NCI-H1436 treated with DMSO at 0.1 percent for 48 hours (cell line): Measurements from ENCODE around the gene OR1F1.
A peak's percentile ranks its signal among the peaks of the same experiment; 100 is the strongest.
"Not testable (repeated sequence)": the region's sequence is repeated elsewhere in the genome, so short reads cannot be mapped to it uniquely, and the experiment has no call there.

Experiments used
- DNase-seq: peaks from one replicate; lab custom pipeline; 2025; lab: John Stamatoyannopoulos, UW

Gene OR1F1

DNA sequence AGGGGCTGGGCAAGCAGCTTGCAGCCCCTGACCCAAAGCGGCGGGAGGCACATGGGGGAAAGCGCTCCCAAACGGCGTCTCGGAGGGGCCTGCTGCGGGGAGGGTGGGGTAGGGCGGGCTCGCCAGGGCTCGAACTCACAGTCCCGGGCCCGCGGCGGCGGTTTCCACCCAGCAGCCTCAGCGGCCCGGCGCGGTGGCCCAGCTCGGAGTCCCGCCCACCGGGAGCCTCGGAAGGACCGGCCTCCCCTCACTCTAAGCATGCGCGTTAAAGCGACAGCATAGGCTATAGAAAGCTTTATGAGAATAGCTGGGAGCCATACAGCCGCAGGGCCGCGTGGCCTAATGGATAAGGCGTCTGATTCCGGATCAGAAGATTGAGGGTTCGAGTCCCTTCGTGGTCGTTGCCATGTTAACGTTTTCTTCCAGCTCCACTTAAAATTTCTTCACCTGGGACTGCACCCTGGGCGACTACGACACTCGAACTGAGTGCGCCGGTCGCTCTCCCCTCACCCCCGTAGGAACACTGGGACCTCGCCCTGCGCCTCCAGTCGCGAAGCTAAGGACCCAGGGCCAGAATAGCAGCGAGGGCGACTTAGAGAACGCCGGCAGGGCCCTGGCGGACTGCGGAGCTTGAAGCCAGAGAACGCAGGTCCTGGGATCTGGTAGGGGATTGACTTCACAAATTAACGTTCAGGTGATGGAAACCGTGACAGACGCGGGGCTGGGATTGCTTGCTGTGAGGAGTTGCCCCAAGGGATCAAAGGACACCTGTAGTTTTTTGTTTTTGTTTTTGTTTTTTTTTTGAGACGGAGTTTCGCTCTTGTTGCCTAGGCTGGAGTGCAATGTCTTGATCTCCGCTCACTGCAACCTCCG lies 37.4 kb upstream of the OR1F1 start:
- DNase-seq: peak; percentile 74

DNA sequence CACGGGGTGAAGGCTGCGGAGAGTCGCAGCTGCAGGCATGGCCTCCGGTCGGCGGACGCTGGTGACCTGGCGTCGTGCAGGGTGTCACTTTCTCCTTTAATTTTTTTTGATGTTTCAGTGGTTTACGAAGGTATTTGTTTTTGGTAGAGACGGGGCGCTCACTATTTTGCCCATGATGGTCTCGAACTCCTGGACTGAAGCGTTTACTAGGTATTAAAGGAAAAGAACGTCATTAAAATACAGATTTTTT lies 36.1 kb upstream of the OR1F1 start:
- DNase-seq: no peak

- peak; percentile 71 for DNase-seq
Observed at GRCh38 chr16:3152277-3152990, 35.6 kb upstream of the OR1F1 start.

GRCh38 chr16:3152991-3153368 lies 35.0 kb upstream of the OR1F1 start:
- DNase-seq: no peak

- no peak for DNase-seq
Observed at GRCh38 chr16:3155181-3155580, 32.8 kb upstream of the OR1F1 start.

DNA sequence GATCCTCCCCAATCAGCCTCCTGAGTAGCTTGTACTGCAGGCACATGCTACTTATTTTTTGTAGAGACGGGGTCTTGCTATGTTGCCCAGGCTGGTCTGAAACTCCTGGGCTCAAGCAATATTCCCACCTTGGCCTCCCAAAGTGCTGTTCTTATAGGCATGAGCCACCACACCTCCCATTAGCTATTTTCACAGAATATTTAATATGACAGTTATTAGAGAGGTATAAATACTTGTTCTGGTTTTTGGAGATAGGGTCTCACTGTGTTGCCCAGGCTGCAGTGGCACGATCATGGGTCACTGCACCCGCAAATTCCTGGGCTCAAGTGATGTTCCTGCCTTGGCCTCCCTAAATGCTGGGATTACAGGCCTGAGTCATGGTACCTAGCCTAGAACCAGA lies 32.0 kb upstream of the OR1F1 start:
- DNase-seq: no peak

DNA sequence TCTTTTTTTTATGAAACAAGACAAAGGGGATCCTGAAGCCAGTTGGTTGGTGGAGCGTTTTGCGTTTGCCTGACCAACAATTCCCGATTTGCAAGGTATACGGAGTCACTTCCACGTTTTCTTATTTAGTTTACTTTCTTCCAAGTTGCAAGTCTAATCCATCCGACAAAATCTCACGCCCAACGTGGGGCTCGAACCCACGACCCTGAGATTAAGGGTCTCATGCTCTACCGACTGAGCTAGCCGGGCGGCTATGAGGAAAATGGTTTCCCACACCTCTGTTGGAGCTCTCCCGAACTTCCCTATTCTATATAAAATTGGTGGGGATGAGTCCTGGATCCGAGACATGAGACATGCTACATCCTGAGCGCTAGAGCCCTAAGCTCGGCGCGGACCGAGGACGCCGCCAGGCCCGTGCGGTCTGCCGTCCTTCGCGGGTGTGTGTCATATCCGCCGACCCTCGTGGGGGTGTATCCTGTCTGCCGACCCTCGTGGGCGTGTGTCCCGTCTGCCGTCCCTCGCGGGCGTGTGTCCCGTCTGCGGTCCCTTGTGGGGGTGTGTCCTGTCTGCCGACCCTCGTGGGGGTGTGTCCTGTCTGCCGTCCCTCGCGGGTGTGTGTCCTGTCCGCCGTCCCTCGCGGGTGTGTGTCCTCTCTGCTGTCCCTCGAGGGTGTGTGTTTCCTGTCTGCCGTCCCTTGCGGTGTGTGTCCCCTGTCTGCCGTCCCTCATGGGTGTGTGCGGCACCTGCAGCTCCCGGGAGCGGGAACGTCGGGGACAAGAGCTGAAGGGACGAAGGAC lies 30.6 kb upstream of the OR1F1 start:
- DNase-seq: peak; percentile 51

- no peak for DNase-seq
Observed at GRCh38 chr16:3158026-3158509, 29.9 kb upstream of the OR1F1 start.

DNA sequence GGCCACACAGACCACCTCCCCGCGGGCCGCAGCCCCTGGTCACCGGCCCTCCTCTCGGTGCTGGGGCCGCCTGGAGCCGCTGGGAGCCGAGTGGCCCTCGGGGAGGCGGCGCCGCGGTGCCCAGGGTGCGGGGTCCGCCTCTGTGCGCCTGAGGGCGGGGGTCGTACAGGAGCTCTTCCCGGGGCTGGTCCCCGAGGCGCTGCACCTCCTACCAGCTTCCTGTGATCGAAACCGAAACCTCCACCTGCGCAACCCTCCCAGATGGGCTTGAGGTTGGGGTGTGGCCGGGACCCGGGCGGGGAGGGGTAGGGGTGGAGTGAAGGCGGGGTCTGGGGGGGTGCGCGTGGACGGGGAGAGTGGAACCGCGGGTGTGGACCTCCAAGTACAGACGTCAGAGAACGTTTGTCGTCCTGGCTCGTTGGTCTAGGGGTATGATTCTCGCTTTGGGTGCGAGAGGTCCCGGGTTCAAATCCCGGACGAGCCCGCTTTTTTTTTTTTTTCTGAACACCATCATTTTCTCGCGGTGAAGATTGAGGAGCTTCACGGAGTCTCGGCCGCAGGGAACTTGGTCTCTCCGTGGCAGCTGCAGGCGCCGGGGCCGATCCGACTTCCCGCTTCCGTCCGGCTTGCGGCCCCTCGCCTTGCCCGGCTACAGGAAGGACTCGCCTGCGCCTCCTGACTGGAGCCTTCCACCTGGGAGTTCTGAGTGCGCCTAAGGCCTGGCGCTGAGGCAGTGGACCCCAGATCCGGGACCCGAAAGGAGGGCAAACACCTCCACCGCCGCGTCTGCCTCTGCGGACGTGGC lies 29.3 kb upstream of the OR1F1 start:
- peak; percentile 21 for DNase-seq

- DNase-seq: no peak
Observed at GRCh38 chr16:3161235-3162018, 26.6 kb upstream of the OR1F1 start.

- DNase-seq: no peak
Observed at GRCh38 chr16:3164121-3164991, 23.6 kb upstream of the OR1F1 start.

- no peak for DNase-seq
Observed at GRCh38 chr16:3165111-3165822, 22.7 kb upstream of the OR1F1 start.

DNA sequence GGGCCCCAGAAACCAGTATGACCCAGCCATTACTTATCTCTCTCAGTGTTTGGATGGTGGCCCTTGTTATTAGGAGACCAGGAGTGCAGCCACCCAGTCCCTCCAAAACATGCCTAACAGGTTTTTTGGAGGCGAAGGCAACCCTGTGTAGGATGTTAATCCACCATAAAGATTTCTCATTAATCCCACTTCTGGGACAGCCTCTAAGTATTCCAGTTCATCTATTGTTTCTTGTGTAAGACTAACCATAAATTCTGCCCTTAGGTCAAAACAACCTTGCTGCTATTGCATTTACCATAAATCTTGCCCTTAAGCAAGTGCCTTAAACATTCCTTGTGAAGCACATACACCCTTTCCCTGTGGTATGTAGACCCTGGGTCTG lies 21.5 kb upstream of the OR1F1 start:
- no peak for DNase-seq

DNA sequence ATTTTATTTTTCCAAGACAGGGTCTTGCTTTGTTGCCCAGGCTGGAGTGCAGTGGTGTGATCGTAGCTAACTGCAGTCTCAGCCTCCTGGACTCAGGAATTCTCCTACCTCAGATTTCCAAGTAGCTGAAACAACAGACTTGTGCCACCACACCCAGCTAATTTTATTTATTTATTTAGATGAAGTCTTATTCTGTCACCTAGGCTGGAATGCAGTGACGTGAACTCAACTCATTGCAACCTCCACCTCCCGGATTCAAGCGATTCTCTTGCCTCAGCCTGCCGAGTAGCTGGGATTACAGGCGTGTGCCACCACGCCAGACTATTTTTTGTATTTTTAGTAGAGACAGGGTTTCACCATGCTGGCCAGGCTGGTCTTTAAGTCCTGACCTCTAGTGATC lies 19.3 kb upstream of the OR1F1 start:
- DNase-seq: not testable (repeated sequence)

DNA sequence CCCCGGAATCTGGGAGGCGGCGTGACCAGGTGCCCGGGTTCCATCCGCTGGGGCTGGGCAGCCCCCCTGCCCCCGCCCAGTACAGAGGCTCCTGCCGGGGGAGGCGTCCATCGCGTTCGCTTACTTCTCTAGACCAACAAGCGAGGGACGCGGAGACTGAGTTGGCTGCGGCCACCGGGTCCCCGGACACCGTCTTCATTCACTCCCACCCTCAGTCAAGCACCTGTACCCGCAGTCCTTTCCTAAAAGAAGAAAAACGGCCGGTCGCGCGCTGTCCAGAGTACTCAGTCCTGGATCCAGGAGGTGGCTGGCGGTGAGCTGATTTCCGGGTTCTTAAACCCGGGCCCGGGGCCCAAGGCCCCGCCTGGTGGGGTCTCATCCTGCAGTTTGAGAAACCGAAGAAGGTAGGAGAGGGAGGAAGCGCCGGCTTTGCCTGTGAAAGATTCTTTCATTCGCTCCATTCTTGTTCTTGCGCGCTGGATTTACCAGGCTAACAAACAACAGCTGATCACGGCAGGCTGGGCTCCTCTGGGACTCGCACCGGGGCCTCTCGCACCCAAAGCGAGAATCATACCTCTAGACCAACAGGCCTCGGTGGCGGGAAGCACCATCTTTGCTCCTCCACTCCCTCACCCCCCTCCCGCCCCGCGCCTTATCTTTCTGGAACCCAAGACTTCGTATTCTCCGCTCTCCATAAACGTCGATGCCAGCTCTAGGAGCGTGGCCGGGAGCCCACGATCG lies 17.4 kb upstream of the OR1F1 start:
- DNase-seq: no peak

DNA sequence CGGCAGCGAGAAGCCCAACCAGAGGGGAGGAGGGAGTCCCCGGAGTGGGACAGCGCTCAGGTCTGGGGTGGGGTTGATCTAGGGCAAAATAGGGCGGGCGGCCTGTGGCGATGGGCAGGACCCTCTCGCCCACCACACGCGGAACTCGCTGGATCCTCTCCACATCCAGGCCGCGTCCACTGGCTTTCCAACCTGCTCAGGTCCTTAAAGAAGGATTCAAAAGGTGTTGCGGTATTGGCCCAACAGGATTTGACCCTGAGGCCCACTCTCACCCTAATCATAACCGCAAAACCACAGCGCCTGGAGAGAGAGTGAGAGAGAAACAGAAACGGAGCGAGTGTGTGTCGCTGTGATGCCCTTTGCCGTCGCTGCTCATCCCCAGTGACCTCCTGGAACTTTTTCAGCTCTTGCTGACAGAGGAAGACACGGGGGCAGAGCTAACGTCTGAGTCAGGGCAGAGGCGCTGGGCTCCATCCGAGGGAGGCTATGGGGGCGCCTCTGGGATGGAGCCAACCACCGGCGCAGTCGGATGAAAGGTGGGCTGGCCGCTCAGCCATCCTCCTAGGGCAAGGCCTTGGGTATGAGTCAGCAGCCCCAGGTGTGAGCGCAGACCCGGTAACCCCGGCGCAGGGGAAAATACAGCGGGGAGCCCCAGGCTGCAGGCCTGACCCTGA lies 16.7 kb upstream of the OR1F1 start:
- no peak for DNase-seq

DNA sequence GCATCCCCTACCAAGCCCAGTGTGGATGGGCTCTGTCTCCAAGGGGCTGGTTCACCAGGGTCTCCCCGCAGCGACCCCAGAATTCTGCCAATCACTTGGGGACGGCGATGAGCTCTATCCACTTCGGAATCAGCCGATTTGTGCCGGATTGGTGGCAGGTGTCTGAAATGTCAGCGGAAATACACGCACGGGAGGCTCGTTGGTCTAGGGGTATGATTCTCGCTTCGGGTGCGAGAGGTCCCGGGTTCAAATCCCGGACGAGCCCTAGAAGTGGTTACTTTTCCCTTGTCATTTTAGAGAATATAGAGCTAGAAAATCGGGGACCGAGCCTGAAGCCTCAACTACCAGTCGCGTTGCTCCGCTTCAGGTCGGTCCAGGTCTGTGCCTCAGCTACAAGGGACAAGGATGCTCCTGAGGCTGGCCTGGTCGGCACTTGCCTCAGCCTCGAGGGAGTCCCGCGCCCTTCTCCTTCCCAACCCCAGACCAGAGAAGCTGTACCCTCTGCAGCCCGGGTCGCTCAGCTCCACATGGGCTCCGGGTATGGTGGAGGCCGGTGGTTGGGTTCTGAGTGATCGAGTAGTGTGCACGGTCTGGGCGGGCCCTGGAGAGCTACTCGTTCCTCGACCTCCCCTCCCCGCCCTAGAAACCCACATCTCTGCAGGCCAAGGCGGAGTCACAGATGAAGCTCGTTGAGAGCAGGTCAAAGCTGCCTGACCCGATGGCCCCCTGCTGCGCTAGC lies 16.0 kb upstream of the OR1F1 start:
- DNase-seq: no peak
